A204.1 (cell line): ENCODE measurements around the gene IGSF5.

Source experiments
- FAIRE-seq: peaks from 2 replicates; lab custom pipeline; 2012; peaks lifted over from hg19 to GRCh38; lab: Jason Lieb, UNC

IGSF5 gene

DNA sequence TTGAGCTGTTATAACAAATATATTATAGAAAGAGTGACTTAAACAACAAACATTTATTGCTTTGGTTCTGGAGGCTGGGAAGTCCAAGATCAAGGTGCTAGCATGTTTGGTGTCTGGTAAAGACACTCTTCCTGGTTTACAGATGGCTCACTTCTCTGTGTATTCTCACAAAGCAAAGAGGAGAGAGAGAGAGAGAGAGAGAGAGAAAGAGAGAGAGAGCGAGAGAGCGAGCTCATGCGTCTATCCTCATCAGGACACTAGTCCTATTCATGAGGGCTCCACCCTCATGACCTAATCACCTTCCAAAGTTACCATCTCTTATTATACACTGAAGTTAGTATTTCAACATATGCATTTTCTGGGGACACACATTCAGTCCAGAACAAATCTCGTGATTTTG, 89.6 kb downstream of the IGSF5 start:
- FAIRE-seq: no peak

DNA sequence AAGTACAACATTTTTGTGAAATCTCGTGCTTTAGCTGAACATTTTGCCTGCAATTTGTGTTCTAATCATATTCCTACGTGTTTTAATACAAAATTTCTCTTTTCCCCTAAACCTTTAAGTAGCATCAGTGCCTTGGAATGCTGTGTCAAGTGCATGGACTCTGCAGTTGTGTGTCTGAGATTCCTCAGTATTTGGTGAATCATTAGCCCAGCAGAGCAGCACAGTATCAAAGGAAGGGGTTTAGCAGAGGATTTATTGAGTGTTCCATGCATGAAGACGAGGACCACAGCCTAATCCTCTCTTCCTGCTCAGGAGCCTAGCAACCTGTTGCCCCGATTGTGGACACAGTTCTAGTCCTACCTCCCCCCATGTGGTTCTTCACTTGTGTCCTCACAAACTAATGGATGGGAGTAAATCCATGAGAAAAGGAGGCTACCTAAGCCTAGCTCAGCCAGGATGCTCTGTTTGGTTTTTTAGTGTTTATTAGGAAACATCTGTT, 92.9 kb downstream of the IGSF5 start:
- FAIRE-seq: no peak

DNA sequence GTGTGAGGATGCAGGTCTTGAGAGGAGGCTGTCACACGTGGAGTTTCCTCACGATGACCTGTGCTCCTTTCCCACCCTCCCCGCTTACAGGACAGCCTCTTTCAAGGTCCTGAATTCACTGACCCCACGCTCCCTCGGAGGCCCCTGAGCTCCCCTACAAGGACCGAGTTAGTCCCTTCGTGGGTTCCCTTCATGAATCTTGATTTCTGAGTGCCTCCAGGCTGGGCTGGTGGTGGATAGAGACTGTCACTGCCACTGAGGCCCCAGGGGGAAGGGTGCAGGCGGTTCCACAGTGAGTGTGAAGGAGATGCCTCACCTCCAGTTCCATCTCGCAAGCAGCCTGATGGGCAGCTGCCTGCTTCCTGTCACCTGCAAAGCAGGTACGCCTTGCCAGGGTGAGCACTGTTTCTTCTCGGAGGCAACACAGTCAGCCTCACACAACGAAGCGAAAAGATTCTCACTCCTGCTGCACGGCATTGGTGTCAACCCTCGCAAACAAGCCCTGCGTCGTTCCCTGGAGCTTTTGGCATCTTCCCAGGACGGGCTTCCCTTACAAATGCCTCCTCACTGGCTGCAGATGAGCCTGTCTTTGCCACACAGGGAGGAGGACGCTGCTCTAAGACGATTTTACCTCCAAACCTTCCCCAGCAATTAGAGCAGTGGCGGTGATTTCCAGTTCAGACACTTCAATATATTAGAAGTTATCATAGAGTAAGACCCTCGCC, 95.6 kb downstream of the IGSF5 start:
- FAIRE-seq: no peak

DNA sequence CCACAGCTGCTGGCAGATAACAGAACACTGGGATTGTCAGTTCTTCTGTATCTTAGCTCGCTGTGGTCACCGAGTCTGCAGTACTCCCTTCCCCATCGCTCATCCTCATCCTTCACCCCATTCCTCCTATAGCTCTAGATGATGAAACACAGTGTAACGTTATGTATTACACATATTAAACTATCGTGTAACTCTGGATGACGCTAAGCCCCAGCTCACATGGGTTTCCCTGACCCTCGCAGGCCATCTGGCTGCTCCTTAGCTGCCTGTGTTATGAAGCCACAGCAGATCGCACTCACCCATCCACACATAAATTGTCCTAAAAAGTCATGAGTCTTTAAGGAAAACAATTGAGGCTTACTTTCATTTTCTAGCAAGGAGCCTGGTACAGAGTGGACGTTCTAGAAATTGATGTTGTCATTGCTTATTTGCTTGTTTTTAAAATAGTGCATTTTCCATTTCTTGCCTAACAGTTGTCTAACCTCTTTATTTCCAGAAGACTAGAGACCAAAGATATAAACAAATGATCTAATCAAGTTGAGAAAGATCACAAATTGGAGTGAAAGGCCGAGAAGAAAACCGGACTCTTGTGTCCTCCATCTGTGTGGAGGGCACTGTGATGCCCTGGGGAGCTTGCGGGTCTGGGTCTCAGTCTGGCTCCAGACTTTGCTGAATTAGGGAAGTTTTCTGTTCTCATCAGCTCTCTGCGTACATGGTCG, 97.9 kb downstream of the IGSF5 start:
- FAIRE-seq: no peak

DNA sequence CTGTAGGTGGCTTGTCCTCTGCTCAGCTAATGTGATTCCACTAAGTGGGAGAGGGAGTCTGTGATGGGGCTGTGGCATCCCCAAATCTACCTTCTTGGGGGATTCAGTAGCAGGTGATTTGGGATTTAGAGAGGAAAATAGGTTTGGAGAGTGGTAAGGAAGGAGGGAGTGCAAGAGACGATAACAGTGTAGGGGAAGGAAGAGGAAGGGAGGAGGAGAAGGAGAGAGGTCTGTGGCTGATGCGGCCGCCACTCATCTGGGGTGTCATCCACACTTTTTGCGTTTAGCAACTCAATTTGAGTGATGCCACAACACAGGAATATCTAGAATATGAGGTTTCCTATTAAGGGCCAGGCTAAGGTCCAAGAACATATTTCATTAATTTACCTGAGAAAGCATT, 98.5 kb downstream of the IGSF5 start:
- FAIRE-seq: no peak

DNA sequence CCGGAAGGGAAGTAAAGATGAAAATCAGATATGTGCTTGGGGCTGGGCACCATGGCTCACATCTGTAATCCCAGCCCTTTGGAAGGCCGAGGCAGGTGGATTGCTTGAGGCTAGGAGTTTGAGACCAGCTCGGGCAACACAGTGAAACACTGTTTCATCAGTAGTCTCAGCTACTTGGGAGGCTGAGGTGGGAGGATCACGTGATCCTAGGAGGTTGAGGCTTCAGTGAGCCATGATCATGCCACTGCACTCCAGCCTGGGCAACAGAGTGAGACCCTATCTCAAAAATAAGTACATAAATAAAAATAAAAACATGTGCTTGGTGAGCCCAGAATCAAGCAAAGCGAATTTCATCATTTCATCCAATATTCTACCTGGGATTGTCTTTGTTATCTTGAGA, 98.9 kb downstream of the IGSF5 start:
- no peak for FAIRE-seq

DNA sequence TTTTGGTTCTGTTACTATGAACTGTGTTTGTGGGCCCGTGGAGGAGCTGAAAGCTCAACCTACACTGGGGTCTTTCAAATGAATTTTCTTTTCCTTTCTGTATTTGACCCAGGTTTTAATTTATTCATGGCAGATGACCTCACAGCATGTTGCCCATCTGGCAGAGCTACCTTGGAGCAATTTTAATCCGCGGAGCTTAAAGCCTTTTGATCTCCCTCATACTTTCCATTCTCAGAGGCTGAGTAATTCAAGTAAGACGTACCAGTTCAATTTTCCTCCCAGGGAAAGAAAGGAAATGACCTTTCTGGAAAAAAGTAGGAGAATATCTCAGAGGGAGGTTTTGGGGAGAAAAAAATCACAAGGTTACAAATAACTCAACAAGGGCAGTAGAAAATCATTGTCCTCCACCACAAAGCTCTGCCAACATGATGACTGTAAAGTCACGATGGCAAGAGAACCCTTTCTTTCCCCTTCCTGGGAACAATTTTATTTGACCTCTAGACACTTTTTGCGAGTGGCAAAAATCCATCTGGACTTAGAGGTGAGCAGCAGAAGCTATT, 100.7 kb downstream of the IGSF5 start:
- FAIRE-seq: no peak

DNA sequence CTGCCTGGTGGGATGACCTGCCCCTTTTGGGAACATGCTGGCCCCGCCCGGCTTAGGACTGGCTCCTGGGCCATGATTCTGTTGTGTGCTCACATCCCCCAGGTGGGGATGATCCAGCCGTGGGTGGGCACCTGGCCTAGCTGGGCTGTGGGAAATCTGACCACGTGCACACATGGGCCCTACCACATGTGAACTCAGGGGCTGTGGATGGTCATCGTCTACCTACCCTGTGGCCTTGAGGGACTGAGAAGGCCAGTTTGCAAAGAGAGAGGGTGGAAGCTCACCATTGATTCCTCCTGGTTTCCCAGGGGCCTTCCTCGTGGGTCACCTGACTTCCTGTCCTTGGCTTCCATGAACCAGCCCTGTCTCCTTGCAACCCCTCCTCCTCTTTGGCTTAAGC, 102.9 kb downstream of the IGSF5 start:
- no peak for FAIRE-seq

DNA sequence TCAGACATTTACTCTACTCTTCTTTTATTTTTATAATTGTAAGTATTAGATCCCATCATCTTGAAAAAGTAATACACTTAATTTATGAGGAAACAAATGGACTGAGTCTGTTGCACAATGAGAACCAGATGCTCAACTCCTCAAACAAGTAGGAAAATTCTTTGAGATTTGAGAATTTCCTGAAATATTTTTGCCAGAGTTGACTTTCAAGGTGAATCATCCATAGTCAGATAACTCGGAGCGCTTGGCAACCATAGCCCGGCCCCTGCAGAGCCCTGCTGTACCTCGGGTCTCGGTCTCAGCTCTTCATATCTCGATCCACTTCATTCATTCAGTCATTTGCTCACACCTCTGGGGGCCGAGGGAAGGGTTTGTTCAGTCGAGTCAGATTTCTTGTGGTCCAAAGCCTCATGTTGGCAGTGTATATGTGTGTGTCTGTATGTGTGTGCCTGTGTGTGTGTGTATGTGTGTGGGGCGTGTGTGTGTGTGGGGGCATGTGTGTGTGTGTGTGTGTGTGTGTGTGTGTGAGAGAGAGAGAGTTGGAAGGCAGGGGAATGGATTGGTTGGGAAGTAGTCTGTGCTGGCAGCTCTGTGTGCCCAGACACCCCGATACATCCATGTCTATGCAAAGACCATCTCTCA, 104.2 kb downstream of the IGSF5 start:
- FAIRE-seq: no peak

DNA sequence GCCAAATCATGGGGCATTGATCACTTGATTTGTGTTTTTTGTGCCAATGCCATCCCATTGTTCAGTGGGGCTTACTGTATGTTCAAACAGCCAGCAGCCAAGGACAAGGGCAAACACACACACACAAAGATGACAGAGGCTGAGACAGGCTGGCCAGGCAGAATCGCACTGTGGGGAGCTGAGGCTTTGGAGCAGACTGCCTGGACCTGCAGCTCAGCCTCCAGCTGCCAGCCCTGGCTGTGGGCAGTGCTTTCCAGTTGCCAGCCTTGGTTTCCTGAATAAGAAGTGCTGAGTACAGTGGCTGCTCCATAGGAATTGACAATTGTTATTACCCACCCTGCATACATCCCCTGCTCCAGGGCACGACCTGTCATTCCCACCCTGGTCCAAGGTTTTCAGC, 105.3 kb downstream of the IGSF5 start:
- no peak for FAIRE-seq

DNA sequence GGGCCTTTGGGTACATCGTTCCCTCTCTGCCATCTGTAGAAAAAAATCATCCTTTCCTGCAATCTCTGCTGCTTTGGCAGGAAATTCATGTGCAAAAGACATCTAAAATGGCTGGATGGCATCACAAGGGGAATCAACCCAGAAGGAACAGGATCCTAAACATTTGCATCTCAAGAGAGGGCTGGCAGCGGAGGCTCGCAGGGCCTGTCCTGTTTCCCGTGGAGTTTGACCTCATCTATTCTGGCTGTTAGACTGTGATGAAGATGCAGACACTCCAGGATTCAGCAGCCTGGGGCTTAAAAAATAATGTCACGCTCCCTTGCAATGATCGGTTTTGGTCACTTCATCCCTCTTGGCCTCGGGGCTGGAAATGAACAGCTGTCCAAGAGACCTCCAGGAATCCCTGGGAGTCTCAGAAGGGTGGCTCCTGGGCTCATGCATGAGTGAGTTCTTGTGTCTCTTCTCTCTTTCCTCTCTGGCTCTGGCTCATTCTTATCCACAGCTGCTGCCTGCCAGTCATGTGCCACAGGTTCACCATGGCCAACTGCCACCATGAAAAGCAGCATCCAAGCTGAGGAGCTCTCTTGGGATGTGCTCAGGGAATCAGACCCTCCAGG, 106.1 kb downstream of the IGSF5 start:
- FAIRE-seq: no peak
